NB4 (cell line): ENCODE measurements around the gene ZG16.
"Not testable (repeated sequence)": the region's sequence is repeated elsewhere in the genome, so short reads cannot be mapped to it uniquely, and the experiment has no call there.

Experiments used
- DNase-seq: peaks from one replicate; pipeline ENCODE4 v3.0.0; 2010; ENCODE audit warnings: low read depth
- H3K4me3 ChIP-seq: one replicate; pipeline ENCODE4 v1.5.1; 2011; ENCODE audit warnings: mild to moderate bottlenecking, low read depth, low read length, moderate library complexity
- MYC ChIP-seq: IDR thresholded peaks from 2 replicates; pipeline ENCODE4 v1.6.1; 2011; ENCODE audit warnings: low read depth, low read length
- POLR2A ChIP-seq: IDR thresholded peaks from 2 replicates; pipeline ENCODE4 v1.6.1; 2011; ENCODE audit warnings: mild to moderate bottlenecking; ENCODE audit not compliant: insufficient read length; ENCODE audit errors: extremely low read depth
- TF ChIP-seq, protein P1 (sequence below): IDR thresholded peaks from 2 replicates; pipeline ENCODE4 v1.6.1; 2011; ENCODE audit warnings: low read depth, low read length
- TF ChIP-seq, protein P2 (sequence below): IDR thresholded peaks from one replicate; pipeline ENCODE4 v1.5.1; 2012; ENCODE audit warnings: low read depth, low read length

ZG16 gene

DNA sequence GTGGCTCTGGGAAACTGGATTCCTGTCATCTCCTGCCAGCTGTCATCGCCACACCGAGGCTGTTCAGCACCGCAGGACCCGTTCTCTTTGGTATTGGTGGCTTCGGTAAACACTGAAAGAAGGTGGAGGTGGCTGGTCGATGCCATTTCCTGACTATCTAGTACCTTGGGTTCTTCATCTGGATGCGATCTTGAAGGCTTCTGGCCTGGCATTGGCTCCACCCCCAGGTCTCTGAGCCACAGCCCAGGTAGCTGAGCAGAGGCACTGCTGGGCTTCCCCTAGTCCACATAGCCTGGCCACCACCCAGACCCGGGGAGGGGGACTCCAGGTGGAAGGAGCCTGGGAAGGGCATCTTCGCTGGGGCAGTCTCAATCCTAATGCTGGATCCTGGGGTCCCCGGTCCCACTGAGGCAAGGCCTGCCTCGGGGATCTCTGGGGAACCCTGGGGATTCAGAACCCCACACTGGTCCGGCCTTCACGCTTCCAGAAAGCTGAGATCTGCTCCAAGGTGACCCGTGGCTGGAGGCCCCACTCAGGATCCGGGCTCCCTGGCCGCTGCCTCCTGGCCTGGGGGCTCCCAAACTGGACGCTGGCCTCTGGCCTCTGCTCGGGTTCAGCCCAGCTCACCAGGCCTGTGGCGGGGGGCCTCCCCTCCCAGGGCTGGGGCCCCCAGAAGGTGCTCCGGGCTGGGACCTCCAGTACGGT, 34.1 kb upstream of the ZG16 start:
- no peak overlapping the region for H3K4me3 ChIP-seq
- no peak for TF ChIP-seq POLR2A
- no peak for TF ChIP-seq MYC
- TF ChIP-seq, protein P1, sequence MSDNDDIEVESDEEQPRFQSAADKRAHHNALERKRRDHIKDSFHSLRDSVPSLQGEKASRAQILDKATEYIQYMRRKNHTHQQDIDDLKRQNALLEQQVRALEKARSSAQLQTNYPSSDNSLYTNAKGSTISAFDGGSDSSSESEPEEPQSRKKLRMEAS: no peak
- TF ChIP-seq, protein P2, sequence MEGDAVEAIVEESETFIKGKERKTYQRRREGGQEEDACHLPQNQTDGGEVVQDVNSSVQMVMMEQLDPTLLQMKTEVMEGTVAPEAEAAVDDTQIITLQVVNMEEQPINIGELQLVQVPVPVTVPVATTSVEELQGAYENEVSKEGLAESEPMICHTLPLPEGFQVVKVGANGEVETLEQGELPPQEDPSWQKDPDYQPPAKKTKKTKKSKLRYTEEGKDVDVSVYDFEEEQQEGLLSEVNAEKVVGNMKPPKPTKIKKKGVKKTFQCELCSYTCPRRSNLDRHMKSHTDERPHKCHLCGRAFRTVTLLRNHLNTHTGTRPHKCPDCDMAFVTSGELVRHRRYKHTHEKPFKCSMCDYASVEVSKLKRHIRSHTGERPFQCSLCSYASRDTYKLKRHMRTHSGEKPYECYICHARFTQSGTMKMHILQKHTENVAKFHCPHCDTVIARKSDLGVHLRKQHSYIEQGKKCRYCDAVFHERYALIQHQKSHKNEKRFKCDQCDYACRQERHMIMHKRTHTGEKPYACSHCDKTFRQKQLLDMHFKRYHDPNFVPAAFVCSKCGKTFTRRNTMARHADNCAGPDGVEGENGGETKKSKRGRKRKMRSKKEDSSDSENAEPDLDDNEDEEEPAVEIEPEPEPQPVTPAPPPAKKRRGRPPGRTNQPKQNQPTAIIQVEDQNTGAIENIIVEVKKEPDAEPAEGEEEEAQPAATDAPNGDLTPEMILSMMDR: no peak
- no peak for DNase-seq

DNA sequence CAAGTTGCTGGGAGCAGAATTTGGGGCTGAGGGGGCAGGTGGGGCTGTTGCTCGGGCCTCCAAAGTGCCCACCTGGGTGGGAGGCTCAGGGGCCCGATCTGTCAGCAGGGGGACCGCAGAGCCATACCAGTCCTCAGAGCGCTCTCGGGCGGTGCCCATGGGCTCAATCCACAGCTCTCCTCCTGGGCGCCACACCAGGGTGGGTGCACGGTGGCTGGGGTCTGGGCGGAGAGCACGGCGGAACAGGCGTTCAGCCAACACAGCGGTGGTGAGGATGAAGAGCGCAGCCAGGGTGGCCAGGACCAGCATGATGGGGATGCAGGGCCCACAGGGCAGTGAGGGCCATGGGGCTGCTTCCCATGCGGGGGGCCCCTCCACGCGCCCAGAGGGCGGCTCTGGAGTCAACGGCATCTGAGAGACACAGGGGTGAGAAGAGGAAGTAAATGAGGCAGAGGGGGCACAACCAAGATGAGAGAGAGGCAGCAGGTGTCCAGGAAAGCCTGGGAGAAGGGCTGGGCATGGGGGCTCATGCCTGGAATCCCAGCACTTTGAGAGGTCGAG, 33.4 kb upstream of the ZG16 start:
- peak; percentile 72 for DNase-seq
- TF ChIP-seq, protein P2: no peak
- TF ChIP-seq MYC: peak; percentile 54; the same call in 1 of the 2 replicates
- TF ChIP-seq, protein P1: peak; percentile 44
- H3K4me3 ChIP-seq: peak overlapping the region; percentile 74

DNA sequence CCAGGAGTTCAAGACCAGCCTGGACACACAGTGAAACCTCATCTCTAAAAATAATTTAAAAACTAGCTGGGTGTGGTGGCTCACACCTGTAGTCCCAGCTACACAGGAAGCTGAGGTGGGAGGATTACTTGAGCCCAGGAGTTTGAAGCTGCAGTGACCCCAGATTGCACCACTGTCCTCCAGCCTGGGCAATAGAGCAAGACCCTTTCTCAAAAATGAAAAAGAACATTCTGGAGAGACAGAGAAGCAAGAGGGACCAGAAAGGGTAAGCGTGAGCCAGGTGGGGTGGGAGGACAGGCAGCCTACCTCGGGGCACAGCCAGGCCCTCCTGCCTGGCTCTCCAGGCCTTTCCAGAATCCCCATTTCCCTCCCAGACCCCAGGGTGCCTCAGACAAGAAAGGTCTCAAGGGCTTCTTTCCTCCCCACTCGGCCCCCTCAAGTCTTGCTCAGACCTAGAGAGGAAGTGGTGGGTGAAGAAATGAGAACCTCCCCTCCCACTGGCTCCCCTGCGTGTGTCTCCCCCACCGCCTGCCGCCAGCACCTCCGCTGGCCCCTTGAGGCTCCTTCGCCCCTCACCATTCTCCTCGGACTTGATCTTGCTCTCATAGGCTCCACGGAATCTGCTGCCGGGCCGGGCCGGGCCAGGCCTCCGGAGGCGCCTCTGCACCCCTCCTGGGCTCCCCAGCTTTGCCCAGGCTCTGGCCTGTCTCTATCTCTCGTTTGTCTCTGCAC, 32.8 kb upstream of the ZG16 start:
- DNase-seq: peak; percentile 94
- TF ChIP-seq, protein P1: peak; percentile 52
- TF ChIP-seq, protein P2: no peak
- TF ChIP-seq POLR2A: no peak
- TF ChIP-seq MYC: peak; percentile 64; the same call in 1 of the 2 replicates
- H3K4me3 ChIP-seq: peak overlapping the region; percentile 74

DNA sequence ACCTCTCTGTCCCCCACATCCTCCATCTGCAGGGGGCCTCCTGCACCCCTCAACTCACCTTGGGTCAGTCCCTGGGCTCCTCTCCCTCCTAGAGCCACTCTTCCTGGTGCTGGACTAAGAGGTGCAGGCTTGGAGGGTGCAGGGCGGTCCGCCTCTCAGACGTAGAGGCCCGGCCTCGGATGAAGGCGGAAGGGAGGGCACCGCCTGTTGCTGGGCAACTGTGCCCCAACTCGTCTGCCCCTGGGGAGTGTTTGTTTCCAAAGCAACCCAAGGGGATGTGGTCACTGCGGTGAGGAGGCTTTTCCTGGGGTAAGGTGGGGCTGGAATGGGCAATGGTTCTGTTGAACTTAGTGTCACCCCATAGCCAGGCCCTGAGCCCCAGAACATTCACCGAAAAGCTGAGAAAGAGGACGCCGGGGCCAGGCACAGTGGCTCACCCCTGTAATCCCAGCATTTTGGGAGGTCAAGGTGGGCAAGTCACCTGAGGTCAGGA, 32.2 kb upstream of the ZG16 start, which contains the start of gene C16orf54:
TSS of gene C16orf54 (minus strand) at position 138 of the 493 bp plus-strand sequence. CDS start 1,039 bp downstream, outside the sequence.
- DNase-seq: peak; percentile 99
- TF ChIP-seq, protein P2: no peak
- TF ChIP-seq MYC: peak; percentile 49
- TF ChIP-seq POLR2A: peak; percentile 43
- peak within 1 kb of the TSS; percentile 74 for H3K4me3 ChIP-seq

DNA sequence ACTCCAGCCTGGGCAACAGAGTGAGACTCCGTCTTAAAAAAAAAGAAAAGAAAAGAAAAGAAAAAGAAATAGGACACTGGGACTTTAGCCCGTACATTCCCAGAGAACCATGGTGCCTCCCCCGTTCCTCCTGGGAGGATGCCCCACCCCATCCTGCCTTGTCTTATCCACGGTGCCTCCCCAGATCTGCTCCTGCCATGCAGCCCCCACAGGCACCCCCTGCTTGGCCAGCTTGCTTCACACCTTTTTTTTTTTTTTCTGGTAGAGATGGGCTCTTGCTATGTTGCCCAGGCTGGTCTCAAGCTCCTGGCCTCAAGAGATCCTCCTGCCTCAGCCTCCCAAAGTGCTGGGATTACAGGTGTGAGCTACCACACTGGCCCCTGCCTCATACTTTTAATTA, 31.5 kb upstream of the ZG16 start:
- DNase-seq: not testable (repeated sequence)
- peak overlapping the region; percentile 11 for H3K4me3 ChIP-seq

DNA sequence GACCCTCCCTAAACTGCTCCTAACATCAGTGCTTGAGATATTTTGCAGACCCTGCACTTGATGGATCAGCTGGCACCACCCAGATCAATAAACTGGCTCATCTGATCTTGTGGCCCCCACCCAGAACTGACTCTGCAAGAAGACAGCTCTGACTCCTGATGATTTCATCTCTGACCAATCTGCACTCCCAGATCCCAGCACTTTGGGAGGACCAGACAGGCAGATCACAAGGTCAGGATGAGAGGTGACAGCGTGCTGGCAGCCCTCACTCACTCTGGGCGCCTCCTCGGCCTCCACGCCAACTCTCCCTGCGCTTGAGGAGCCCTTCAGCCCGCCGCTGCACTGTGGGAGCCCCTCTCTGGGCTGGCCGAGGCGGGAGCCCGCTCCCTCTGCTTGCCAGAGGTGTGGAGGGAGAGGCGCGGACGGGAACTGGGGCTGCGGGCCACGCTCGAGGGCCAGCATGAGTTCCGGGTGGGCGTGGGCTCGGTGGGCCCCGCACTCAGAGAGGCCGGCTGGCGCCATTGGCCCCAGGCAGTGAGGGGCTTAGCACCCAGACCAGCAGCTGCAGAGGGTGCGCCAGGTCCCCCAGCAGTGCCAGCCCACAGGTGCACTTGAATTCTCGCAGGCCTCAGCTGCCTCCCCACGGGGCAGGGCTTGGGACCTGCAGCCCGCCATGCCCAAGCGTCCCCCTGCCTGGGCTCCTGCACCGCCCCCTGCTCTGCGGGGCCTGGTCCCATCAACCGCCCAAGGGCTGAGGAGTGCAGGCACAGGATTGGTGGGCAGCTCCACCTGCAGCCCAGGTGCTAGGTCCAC, 29.9 kb upstream of the ZG16 start:
- TF ChIP-seq, protein P1: no peak
- TF ChIP-seq POLR2A (no peak), MYC (no peak)
- no peak overlapping the region for H3K4me3 ChIP-seq
- no peak for DNase-seq

DNA sequence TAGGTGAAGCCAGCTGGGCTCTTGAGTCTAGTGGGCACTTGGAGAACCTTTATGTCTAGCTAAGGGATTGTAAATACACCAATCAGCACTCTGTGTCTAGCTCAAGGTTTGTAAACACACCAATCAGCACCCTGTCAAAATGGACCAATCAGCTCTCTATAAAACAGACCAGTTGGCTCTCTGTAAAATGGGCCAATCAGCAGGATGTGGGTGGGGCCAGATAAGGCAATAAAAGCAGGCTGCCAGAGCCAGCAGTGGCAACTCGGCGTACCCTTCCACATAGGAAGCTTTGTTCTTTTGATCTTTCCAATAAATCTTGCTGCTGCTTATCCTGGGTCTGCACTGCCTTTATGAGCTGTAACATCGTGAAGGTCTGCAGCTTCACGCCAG, 29.3 kb upstream of the ZG16 start:
- not testable (repeated sequence) for H3K4me3 ChIP-seq, DNase-seq
